GM21737 (cell line): ENCODE results near the gene PLEKHG4B.
"Not testable (repeated sequence)": the region's sequence is repeated elsewhere in the genome, so short reads cannot be mapped to it uniquely, and the experiment has no call there.

Experiments
- ATAC-seq: cut with Tn5 transposase; IDR thresholded peaks from one replicate; pipeline ENCODE4 v1.9.1; 2021; ENCODE audit warnings: mild to moderate bottlenecking, moderate library complexity; ENCODE audit not compliant: unreplicated experiment

The PLEKHG4B gene

DNA sequence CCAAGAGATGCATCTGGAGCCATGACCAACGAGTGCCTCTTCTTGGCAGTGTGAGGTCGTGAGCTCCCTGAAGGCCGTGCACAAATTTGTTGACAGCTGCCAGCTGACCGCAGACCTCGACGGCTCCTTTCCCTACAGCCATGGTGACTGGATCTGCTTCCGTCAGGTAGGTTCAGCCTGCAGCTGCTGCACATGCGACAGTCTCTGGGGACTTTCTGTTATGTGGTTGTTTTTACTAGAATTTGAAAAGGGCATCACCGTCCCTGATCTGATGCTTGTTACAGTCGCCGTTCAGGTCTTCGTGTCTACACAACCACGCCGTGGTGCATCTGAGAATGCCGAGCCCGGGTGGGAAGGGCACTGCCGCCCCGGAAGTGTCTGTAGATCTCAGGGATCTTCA is 62.9 kb downstream of the PLEKHG4B start:
- ATAC-seq: no peak

- ATAC-seq: no peak
Measured at GRCh38 chr5:155651-156410, 63.9 kb downstream of the PLEKHG4B start.

GRCh38 chr5:156411-157072 is 64.6 kb downstream of the PLEKHG4B start:
- no peak for ATAC-seq

- ATAC-seq: no peak
Measured at GRCh38 chr5:157126-157715, 65.3 kb downstream of the PLEKHG4B start.

DNA sequence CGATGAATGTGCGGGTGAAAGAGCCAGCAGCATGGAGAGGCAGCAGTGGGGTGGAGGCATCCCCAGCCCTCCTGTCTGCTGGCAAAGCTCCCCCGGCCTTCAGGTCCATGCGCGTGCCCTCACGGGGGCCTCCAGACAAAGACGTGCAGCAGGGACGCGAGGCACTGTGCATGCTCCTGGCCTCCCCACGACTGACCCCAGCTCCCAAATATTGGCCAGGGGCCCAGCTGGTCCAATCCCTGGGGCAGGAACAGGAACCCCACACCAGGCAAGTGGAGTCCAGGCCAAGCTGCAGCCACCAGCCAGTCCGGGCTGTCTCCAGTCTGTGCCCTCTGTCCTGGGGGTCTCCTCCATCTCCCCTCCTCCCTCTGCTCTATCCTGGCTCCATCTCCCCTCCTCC is 65.8 kb downstream of the PLEKHG4B start:
- no peak for ATAC-seq

DNA sequence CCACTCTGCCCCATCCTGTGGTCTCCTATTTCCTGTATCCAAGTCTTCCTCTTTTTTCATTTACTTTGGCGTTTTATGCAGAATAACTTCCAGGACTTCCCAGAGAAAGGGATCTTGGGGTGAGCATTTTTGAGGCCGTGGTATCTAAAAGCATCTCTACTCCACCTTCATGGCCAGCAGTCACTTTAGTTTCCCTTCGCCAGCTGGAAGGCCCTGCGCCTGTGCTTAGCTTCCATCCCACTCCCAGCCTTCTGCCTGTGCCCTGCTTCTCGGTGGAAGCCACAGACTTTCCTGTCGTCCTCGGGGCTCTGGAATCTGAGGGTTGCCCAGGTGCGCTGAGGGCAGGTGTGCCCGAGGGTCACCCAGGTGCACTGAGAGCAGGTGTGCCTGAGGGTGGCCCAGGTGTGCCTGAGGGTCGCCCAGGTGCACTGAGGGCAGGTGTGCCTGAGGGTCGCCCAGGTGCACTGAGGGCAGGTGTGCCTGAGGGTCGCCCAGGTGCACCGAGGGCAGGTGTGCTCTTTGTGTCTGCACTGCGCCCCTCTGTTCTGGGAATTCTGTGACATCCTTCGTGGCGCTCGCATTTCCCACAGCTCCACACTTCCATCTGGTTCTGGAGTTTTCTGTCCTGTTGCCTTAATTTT is 67.0 kb downstream of the PLEKHG4B start:
- no peak for ATAC-seq

DNA sequence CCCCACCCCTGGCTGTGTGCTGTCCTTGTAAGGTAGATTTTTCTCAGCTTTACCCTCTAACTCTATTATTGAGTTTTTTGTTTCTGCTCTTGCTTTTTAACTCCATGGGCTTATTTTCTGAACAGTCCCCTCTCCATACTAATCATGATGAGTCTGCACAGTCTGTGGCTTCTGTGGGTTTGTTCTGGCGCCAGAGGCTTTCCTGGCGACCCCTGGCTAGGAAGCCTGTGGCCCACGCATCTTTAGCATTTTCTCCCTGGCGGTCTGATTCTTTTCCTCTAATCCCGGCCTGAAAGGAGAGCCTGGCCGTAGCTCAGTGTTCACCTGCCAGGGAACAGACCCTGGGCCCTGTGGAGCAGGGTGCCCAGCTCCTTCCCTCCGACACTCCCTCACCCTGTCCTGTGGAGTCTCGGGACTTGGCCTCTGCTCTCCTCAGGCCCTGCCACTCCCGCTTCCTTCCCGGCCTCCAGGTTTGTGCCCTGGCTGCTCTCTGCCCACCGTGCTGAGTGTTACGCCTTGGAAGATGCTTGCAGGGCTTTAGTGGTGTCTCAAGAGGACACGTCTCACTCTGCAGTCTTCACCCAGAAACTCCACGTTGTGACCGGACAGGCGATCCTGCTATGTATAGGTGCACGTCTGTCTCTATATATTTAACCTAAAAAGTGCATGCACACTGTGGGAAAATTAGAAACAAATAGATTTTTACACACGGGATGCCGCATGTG is 67.6 kb downstream of the PLEKHG4B start:
- no peak for ATAC-seq

DNA sequence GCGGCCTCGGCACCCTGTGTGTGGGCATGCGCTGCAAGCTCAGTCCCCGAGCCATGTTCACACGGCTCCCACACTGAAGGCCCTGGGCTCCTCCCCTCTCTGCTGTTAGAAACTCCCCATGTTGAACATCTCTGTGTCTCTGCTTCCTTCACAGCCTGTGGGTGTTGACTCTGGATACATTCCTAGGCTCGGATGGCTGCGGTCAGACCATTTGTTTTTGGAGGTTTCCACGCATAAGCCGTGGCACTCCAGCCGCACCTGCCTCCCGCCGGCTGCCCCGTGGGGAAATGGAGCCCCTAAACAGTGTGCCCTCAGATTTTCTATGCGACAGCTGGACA is 68.2 kb downstream of the PLEKHG4B start:
- no peak for ATAC-seq

DNA sequence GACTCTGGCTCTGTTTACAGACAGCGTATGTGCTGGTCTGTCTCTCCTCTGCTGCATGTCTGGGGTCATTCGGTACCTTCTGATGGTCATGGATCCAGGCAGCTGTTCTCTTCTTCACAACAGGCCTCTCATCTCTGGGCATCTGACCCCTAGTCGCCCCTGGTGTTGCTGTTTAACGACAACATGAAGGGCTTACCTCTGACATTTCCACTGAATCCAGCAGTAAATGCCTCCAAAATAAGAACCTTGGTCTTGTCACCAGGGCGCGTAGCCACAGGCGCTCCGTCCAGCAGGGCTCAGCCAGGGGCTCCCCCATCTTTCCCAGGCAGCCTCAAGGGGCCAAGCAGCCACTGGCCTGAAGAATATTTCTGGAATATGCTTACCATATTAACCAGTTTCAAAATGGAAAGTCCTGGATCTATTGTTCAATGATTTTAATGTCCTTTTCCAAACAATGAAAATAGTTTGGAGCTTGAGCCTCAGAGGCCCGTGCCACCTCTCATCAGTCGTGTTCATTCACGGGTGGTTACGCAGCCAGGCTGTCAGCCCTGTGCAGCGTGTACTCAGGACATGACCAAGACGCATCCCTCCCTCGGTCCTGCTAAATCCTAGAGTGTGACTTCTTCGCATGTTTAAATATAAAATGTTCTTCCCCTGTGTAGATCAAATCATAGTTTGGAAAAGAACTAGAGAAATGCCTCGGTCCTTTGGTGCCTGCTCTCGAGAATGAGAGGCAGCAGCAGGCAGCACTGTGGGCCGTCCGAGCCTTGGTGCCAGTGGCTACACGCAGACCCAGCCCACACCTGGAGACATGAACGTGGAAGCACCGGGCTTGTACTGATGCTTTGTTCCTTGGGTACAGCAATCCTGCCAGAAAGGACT is 69.2 kb downstream of the PLEKHG4B start:
- ATAC-seq: no peak

DNA sequence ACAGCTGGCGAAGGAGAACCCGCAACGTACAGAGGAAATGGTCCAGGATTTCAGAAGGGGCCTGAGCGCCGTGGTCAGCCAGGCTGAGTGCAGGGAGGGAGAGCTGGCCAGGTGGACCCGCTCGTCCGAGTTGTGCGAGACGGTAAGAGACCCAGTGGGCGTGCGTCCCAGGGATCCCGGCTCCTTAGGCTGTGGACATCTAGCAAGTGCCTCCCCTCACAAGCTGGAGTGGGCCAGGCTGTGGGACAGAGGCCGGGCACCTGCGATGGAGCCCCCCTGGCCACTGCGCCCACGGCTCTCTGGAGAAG is 69.8 kb downstream of the PLEKHG4B start:
- ATAC-seq: no peak

GRCh38 chr5:162190-162564 is 70.2 kb downstream of the PLEKHG4B start:
- no peak for ATAC-seq

DNA sequence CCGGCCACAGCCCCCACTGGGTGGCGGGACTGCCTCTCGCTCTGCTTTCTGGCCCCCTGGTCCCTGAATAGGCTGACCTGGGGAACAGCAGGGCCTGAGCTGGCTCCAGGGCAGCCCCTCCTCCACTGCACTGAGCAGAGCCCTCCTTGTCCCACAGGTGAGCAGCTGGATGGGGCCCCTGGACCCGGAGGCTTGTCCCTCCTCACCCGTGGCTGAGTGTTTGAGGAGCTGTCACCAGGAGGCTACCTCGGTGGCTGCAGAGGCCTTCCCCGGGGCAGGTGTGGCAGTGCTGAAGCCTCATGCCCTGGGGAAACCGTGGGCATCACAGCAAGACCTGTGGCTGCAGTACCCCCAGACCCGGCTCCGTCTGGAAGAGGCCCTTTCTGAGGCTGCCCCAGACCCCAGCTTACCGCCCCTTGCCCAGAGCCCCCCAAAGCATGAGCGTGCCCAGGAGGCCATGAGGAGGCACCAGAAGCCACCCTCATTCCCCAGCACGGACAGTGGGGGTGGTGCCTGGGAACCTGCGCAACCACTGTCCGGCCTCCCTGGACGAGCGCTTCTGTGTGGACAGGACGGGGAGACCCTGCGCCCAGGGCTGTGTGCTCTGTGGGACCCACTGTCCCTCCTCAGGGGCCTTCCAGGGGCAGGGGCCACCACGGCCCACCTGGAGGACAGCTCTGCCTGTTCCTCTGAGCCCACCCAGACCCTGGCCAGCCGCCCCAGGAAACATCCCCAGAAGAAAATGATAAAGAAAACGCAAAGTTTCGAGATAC is 70.8 kb downstream of the PLEKHG4B start:
- ATAC-seq: no peak

DNA sequence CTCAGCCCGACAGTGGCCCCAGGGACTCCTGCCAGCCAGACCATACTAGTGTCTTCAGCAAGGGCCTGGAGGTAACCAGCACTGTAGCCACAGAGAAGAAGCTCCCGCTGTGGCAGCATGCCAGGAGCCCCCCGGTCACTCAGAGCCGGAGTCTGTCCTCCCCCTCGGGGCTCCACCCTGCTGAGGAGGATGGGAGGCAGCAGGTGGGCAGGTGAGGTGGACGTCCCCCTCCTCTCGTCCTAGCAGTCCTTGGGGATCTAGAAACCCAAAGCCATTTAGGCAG is 71.3 kb downstream of the PLEKHG4B start:
- ATAC-seq: no peak

DNA sequence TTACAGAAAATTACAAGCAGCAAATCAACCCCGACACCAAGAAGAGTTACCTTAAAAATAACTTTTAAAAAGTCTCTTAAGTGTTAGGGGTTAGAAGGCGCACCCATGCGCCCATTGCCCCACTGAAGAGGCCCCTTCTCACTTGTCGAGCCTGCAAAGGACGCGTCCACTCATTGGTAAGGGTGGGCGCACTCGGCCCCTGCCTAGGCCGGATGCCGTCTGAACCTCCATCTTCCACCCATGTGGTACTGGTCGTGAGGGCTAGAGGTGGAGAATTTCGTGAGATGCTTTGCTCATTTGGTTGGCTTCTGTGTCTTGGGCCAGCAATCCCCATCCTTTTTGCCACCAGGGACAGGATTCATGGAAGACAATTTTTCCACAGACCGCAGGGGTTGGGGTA is 71.9 kb downstream of the PLEKHG4B start:
- no peak for ATAC-seq

DNA sequence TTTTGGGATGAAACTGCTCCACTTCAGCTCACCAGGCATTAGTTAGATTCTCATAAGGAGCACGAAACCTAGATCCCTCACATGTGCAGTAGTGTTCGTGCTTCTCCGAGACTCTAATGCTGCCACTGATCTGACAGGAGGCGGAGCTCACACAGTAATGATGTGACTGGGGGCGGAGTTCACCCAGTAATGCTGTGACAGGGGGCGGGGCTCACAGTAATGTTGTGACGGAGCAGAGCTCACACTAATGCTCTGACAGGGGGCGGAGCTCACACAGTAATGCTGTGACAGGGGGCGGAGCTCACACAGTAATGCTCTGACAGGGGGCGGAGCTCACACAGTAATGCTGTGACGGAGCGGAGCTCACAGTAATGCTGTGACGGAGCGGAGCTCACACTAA is 72.3 kb downstream of the PLEKHG4B start:
- no peak for ATAC-seq

GRCh38 chr5:164783-165182 is 72.8 kb downstream of the PLEKHG4B start:
- ATAC-seq: not testable (repeated sequence)

DNA sequence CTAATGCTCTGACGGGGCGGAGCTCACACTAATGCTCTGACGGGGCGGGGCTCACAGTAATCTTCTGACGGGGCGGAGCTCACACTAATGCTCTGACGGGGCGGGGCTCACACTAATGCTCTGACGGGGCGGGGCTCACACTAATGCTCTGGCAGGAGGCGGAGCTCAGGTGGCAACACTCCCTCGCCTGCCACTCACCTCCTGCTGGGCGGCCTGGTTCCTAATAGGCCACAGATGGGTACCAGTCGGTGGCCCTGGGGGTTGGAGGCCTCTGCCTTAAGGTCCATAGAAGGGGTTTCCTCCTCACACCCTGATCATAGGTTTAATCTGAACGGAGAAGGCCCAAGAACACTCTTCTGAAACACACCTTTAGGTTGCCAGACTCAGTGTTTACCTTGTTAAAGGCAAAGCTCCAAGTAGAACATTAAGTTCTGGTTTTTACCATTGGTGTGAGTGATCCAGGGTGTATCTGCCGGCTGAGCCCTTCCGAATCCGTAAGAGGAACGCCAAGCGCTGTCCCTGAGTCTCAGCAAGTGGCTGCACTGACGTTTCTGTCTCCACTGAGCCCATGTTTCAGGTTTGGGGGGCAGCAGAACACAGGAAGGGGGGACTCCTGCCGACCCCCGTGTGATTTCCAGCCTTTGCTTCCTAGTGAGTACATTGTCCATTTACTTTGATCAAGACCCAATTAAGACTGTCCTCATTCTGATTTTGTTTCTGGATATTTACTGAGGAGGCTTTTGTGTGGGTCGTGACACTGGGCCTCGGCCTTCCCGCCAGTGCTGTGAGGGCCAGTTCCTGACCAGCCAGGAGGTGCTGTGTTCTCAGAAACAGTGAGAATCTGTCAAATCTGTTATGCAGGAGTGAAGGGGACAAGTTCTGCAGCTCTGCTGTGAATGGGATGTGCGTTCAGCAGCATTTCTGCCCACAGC is 74.7 kb downstream of the PLEKHG4B start:
- ATAC-seq: no peak

DNA sequence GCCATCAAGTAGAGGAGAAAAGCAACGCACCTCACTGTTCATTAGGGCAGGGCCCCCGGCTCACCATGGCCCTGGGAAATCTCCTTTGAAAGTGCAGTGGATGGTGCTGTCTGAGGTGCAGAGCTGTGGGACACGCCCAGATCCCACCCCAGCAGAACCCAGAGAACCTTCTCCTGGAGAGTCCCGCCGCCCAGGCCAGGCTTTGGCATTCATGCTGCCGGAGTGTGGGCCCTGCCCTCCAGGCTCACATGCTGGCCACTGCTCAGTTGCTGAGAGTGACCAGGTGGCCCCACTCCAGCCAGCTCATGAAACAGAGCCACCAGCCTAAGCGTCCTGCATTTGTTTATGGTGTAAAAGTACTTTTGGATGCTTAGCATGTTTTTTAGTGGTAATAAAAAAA is 75.5 kb downstream of the PLEKHG4B start:
- no peak for ATAC-seq
